Vagina (tissue), 2 donors: ENCODE results near the gene AGPAT1. TPM values are rescaled to one million over a fixed set of nuclear protein-coding genes. Genes with fewer than 3 reads are reported as not detected.

Experiments
- DNase-seq, 2 donors: peaks; one replicate each; pipeline ENCODE4 v3.0.0-alpha.2; 2017; ENCODE audit errors: extremely low spot score in 2 of 2
- H3K27ac ChIP-seq: fragments of 200-600 bp; sonication (generic); one replicate; pipeline ENCODE4 v1.5.1; 2019
- H3K27me3 ChIP-seq: fragments of 200-600 bp; sonication (generic); one replicate; pipeline ENCODE4 v1.5.1; 2019
- H3K36me3 ChIP-seq, 2 donors: fragments of 200-600 bp; sonication (generic); one replicate each; pipeline ENCODE4 v1.5.1; 2017 to 2019
- H3K4me1 ChIP-seq: fragments of 200-600 bp; sonication (generic); one replicate; pipeline ENCODE4 v1.5.1; 2019
- H3K4me3 ChIP-seq, 2 donors: fragments of 200-600 bp; sonication (generic); 1 replicate in 1 of 2; 2 replicates in 1 of 2; pipeline ENCODE4 v1.5.1; 2016 to 2019
- H3K9me3 ChIP-seq: fragments of 200-600 bp; sonication (generic); one replicate; pipeline ENCODE4 v1.5.1; 2019
- CTCF ChIP-seq, 3 experiments: fragments of 450-650 bp in 2 of 3; fragments of 200-600 bp in 1 of 3; sonication (generic) in 1 of 3; IDR thresholded peaks; one replicate each; pipeline ENCODE4 v1.5.1; 2017 to 2019; ENCODE audit warnings: antibody characterized with exemption in 3 of 3, mild to moderate bottlenecking in 2 of 3, moderate library complexity in 2 of 3
- POLR2A ChIP-seq, 2 donors: fragments of 450-650 bp; IDR thresholded peaks; one replicate each; pipeline ENCODE4 v1.6.1; 2017; ENCODE audit warnings: antibody characterized with exemption in 2 of 2, mild to moderate bottlenecking in 2 of 2, moderate library complexity in 2 of 2
- POLR2AphosphoS5 ChIP-seq, 2 donors: sonication (generic); formaldehyde crosslinking; IDR thresholded peaks; one replicate each; pipeline ENCODE4 v1.9.0; 2017; ENCODE audit warnings: antibody characterized with exemption in 2 of 2, mild to moderate bottlenecking in 2 of 2, low read depth in 1 of 2; ENCODE audit not compliant: insufficient read depth in 1 of 2
- intact Hi-C: fragments of 100-400 bp; cut with DNase I; formaldehyde crosslinking; loops from one replicate; pipeline ENCODE4 v1.15.1; 2023
- total RNA-seq: library from RNA; depleted of rRNA; stranded (reverse); fragments of >200 nt; gene quantifications from one replicate; pipeline ENCODE4 v1.2.3, GENCODE V29; 2016

AGPAT1 gene
- total RNA-seq, 1 donor from 2014 or later = 35.1 TPM

GRCh38 chr6:32181148-32181702, 5.3 kb upstream of the AGPAT1 start:
- Histone ChIP-seq H3K36me3 (peaks cover 0 to 14% of the 10 kb centered on the region in 2 donors), H3K27ac (peak overlapping the region; percentile 24), H3K9me3 (no peaks in the 10 kb centered on the region), H3K27me3 (no peaks in the 10 kb centered on the region), H3K4me3 (no peak overlapping the region), H3K4me1 (peaks cover 41% of the 10 kb centered on the region)
- intact Hi-C loops = loop anchor here (10.0 kb wide), 1 partner anchor 1024 kb away; the partner anchor contains the start of genes HSD17B8, RING1, RXRB and SLC39A7
- TF ChIP-seq CTCF (IDR thresholded peaks at IDR 0.05) = no peak
- TF ChIP-seq POLR2AphosphoS5 (IDR thresholded peaks at IDR 0.05; ENCODE audit: insufficient read depth in 1 of 2, low read depth in 1 of 2) = no peak
- TF ChIP-seq POLR2A (IDR thresholded peaks at IDR 0.05) = no peak
- DNase-seq = no peak

- peak overlapping the region; percentile 95 for H3K27ac ChIP-seq
- H3K4me1 ChIP-seq = peaks cover 44% of the 10 kb centered on the region
- H3K9me3 ChIP-seq = no peaks in the 10 kb centered on the region
- H3K36me3 ChIP-seq = peaks cover 0 to 10% of the 10 kb centered on the region in 2 donors
- TF ChIP-seq CTCF (IDR thresholded peaks at IDR 0.05) (no peak), POLR2AphosphoS5 (IDR thresholded peaks at IDR 0.05; ENCODE audit: insufficient read depth in 1 of 2, low read depth in 1 of 2) (no peak), POLR2A (IDR thresholded peaks at IDR 0.05) (no peak)
- intact Hi-C loops = loop anchor here (10.0 kb wide), 2 partner anchors 55 to 1025 kb away; partner anchors contain the start of genes ATF6B, HSD17B8, RING1 and RXRB
- no peak for DNase-seq
- H3K4me3 ChIP-seq = no peak overlapping the region
- no peaks in the 10 kb centered on the region for H3K27me3 ChIP-seq
Observed at GRCh38 chr6:32179766-32180405, 4.0 kb upstream of the AGPAT1 start.

- no peak for DNase-seq
- Histone ChIP-seq H3K4me1 (peaks cover 45% of the 10 kb centered on the region), H3K36me3 (peaks cover 0 to 10% of the 10 kb centered on the region in 2 donors), H3K27me3 (no peaks in the 10 kb centered on the region), H3K4me3 (peak overlapping the region; percentile 81 to 93), H3K27ac (peak overlapping the region; percentile 95), H3K9me3 (no peaks in the 10 kb centered on the region)
- intact Hi-C loops = loop anchor here (10.0 kb wide), 1 partner anchor 54 kb away; the partner anchor contains the start of gene ATF6B
- TF ChIP-seq POLR2A (IDR thresholded peaks at IDR 0.05) (no peak), CTCF (IDR thresholded peaks at IDR 0.05) (no peak), POLR2AphosphoS5 (IDR thresholded peaks at IDR 0.05; ENCODE audit: insufficient read depth in 1 of 2, low read depth in 1 of 2) (no peak)
Observed at GRCh38 chr6:32178547-32179440, 2.9 kb upstream of the AGPAT1 start.

DNA sequence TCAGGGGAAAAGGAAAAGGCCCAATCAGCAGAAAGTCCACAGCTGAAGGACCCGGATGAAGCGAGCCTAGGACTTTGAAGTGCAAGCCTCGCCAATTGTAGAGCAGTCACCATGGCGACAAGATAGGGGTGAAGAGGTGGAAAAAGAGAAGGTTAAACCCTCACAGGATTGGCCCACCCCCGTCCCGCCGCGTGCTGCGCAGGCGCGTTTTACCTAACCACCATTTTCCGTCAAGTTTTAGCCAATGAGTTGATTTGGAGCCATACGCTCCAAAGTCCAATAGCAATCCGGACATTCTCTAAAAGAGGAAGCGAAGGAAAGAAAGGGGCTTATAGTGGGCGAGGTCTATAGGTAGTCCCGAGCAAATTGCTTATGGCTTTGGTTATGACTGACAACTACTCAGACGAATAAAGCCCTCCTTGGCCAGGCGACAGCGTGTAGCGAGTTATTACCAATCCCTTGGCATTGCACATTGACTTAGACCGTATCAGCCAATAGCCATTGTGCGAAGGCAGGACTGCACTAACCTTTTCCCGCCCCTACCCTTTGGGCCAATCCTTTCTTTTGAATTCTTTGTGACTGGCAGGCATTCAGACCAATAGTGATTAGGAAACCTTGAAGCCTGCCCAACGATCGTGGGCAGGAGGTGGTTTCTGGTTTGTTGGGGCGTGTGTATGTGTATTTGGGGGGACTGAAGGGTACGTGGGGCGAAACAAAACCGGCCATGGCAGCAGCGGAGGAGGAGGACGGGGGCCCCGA, 2.1 kb upstream of the AGPAT1 start, which contains the start of gene RNF5:
Gene RNF5 (plus strand): TSS at position 618 of the 759 bp plus-strand sequence. CDS start 107 bp downstream, at position 725.
- no peaks in the 10 kb centered on the region for H3K27me3 ChIP-seq
- H3K4me3 ChIP-seq = peak within 1 kb of the TSS; percentile 81 to 93
- intact Hi-C loops = loop anchor here (10.0 kb wide), 1 partner anchor 53 kb away; the partner anchor contains the start of gene ATF6B
- TF ChIP-seq CTCF (IDR thresholded peaks at IDR 0.05) (no peak), POLR2A (IDR thresholded peaks at IDR 0.05) (no peak), POLR2AphosphoS5 (IDR thresholded peaks at IDR 0.05; ENCODE audit: insufficient read depth in 1 of 2, low read depth in 1 of 2) (peak; percentile 64 to 85)
- H3K36me3 ChIP-seq = peaks cover 0 to 10% of the 10 kb centered on the region in 2 donors
- H3K4me1 ChIP-seq = peaks cover 45% of the 10 kb centered on the region
- DNase-seq = peak in 1 of 2 donors; percentile 100
- H3K9me3 ChIP-seq = no peaks in the 10 kb centered on the region
- H3K27ac ChIP-seq = peak within 1 kb of the TSS; percentile 95
